DND-41 (cell line): Measurements from ENCODE around the gene GLS.

ENCODE experiments used
- ATAC-seq: fragments of 200-7000 bp; cut with Tn5 transposase; 3 replicates; pipeline ENCODE4 v1.9.1; 2021; ENCODE audit warnings: low read depth; ENCODE audit not compliant: insufficient read depth
- DNase-seq: peaks from one replicate; pipeline ENCODE4 v3.0.0-alpha.2; 2020
- H2AFZ ChIP-seq: 2 replicates; pipeline ENCODE4 v1.6.0; 2012; ENCODE audit warnings: low read depth, low read length
- H3K27ac ChIP-seq: 2 replicates; pipeline ENCODE4 v1.5.1; 2012; ENCODE audit warnings: low read length, inconsistent platforms
- H3K27me3 ChIP-seq: fragments of 200-600 bp; sonication (generic); 2 replicates; pipeline ENCODE4 v1.6.0; 2012; ENCODE audit warnings: low read length, mild to moderate bottlenecking, inconsistent platforms; ENCODE audit not compliant: insufficient read depth, poor library complexity
- H3K36me3 ChIP-seq: 2 replicates; pipeline ENCODE4 v1.5.1; 2012; ENCODE audit warnings: low read length, inconsistent platforms; ENCODE audit not compliant: insufficient read depth
- H3K4me1 ChIP-seq: 2 replicates; pipeline ENCODE4 v1.5.1; 2012; ENCODE audit warnings: mild to moderate bottlenecking, low read length; ENCODE audit not compliant: insufficient read depth
- H3K4me2 ChIP-seq: 2 replicates; pipeline ENCODE4 v1.6.0; 2012; ENCODE audit warnings: mild to moderate bottlenecking, moderate library complexity, low read length, inconsistent platforms; ENCODE audit not compliant: insufficient read depth
- H3K4me3 ChIP-seq, 2 experiments: fragments of 200-600 bp in 1 of 2; shearing (Covaris generic) in 1 of 2; 2 replicates each; pipeline ENCODE4 v1.5.1; 2012 to 2016; ENCODE audit warnings: inconsistent platforms in 2 of 2, low read length in 2 of 2, mild to moderate bottlenecking in 2 of 2, low read depth in 1 of 2, moderate library complexity in 1 of 2
- H3K79me2 ChIP-seq: 2 replicates; pipeline ENCODE4 v1.6.0; 2012; ENCODE audit warnings: low read length, inconsistent platforms; ENCODE audit not compliant: insufficient read depth
- H3K9ac ChIP-seq: 2 replicates; pipeline ENCODE4 v1.6.0; 2012; ENCODE audit warnings: low read depth, mild to moderate bottlenecking, inconsistent platforms, low read length, moderate library complexity
- H3K9me3 ChIP-seq: 2 replicates; pipeline ENCODE4 v1.5.1; 2012; ENCODE audit warnings: low read length, moderate library complexity, mild to moderate bottlenecking, inconsistent platforms; ENCODE audit not compliant: insufficient read depth, severe bottlenecking
- H4K20me1 ChIP-seq: 2 replicates; pipeline ENCODE4 v1.6.0; 2012; ENCODE audit warnings: low read length; ENCODE audit not compliant: insufficient read depth
- EZH2 ChIP-seq: IDR thresholded peaks from 3 replicates; pipeline ENCODE4 v1.6.1; 2012; ENCODE audit warnings: borderline replicate concordance, low read depth, mild to moderate bottlenecking, moderate library complexity, low read length, inconsistent platforms; ENCODE audit not compliant: severe bottlenecking
- TF ChIP-seq, protein P1 (sequence below): IDR thresholded peaks from 2 replicates; pipeline ENCODE4 v1.5.1; 2012; ENCODE audit warnings: borderline replicate concordance, low read length, moderate library complexity, mild to moderate bottlenecking; ENCODE audit not compliant: poor library complexity, severe bottlenecking; ENCODE audit errors: extremely low read depth

Gene GLS

DNA sequence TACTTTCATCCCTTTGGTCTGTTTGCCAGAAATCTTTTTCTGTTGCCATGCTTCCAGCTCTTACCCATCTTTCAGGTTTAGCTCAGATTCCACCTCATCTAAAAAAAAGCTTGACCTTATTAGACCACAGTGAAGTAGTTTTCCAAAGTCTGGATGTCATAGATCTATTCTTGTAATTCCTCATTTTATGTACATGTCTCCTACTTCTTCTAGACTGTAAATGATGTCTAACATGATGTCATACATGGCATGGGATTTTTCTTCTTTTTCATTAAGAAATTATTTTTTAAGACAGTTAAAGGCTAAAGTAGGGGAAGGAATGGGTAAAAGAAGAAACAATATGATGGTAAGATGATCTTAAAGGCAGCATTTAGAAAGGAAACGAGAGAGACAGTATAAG lies 11.3 kb downstream of the GLS start:
- Histone ChIP-seq H3K79me2 (peaks cover 95% of the 10 kb centered on the region), H3K4me3 (no peak overlapping the region), H3K9me3 (no peaks in the 10 kb centered on the region), H3K27ac (no peak overlapping the region), H3K36me3 (peaks cover 78% of the 10 kb centered on the region), H3K9ac (no peak overlapping the region), H3K4me1 (peaks cover 16% of the 10 kb centered on the region; the same call in 1 of the 2 replicates), H3K27me3 (no peaks in the 10 kb centered on the region), H2AFZ (no peak overlapping the region), H4K20me1 (peaks cover 66% of the 10 kb centered on the region; the same call in 1 of the 2 replicates), H3K4me2 (peak overlapping the region; percentile 18; the same call in 1 of the 2 replicates)
- no peak for TF ChIP-seq EZH2
- TF ChIP-seq, protein P1, sequence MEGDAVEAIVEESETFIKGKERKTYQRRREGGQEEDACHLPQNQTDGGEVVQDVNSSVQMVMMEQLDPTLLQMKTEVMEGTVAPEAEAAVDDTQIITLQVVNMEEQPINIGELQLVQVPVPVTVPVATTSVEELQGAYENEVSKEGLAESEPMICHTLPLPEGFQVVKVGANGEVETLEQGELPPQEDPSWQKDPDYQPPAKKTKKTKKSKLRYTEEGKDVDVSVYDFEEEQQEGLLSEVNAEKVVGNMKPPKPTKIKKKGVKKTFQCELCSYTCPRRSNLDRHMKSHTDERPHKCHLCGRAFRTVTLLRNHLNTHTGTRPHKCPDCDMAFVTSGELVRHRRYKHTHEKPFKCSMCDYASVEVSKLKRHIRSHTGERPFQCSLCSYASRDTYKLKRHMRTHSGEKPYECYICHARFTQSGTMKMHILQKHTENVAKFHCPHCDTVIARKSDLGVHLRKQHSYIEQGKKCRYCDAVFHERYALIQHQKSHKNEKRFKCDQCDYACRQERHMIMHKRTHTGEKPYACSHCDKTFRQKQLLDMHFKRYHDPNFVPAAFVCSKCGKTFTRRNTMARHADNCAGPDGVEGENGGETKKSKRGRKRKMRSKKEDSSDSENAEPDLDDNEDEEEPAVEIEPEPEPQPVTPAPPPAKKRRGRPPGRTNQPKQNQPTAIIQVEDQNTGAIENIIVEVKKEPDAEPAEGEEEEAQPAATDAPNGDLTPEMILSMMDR, result no peak
- ATAC-seq (no peak), DNase-seq (no peak)

DNA sequence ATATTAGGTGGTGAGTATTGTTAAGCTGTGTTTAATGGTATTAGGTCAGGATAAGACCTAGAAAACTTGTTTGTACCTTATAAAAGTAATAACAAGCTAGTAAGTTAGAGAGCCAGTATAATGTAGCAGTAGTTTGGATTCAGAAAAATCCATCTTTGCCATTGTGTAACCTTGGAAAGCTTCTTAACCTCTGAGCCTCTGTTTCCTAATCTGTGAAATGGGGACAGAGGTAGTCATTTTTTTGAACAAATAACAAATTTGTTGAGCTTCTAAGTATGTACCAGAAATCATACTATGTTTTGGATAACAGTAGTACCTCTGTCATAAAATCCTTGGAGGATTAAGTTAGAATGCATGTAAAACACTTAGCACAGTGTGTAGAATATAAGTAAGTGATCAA lies 12.5 kb downstream of the GLS start:
- no peak overlapping the region for H3K4me2 ChIP-seq
- peaks cover 9% of the 10 kb centered on the region; the same call in 1 of the 2 replicates for H3K4me1 ChIP-seq
- no peak overlapping the region for H2AFZ ChIP-seq
- no peak overlapping the region for H3K9ac ChIP-seq
- H3K27ac ChIP-seq, result no peak overlapping the region
- no peaks in the 10 kb centered on the region for H3K27me3 ChIP-seq
- peaks cover 82% of the 10 kb centered on the region for H3K79me2 ChIP-seq
- no peaks in the 10 kb centered on the region for H3K9me3 ChIP-seq
- ATAC-seq (no peak), DNase-seq (no peak)
- H3K36me3 ChIP-seq, result peaks cover 79% of the 10 kb centered on the region
- TF ChIP-seq, protein P1, result no peak
- no peak for TF ChIP-seq EZH2
- H4K20me1 ChIP-seq, result peaks cover 56% of the 10 kb centered on the region; the same call in 1 of the 2 replicates
- no peak overlapping the region for H3K4me3 ChIP-seq

DNA sequence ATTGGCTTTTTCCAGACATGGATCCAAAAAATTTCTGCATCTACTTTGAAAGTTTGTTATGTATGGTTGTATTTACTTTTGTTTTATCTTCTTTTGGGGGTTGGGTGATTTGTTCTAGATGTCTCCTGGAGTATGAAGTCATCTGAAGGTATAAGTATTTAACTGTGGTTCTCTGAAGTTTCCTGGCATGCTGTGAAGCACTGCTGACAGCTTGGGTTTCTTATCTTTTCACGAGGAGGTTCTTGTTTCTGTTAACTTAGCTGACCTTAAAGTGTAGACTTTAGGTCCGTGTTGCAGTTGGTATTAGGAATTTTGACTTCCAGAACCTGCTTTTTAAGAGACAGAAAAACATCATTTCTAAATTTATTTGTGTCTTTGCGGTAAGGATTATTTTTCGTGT lies 15.9 kb downstream of the GLS start:
- H3K27ac ChIP-seq, result no peak overlapping the region
- peaks cover 78% of the 10 kb centered on the region for H3K36me3 ChIP-seq
- H3K4me1 ChIP-seq, result no peaks in the 10 kb centered on the region

More for the DNA sequence above, 15.9 kb downstream of the GLS start:
- no peak overlapping the region for H3K4me3 ChIP-seq
- no peak overlapping the region for H2AFZ ChIP-seq
- no peak overlapping the region for H3K4me2 ChIP-seq
- no peaks in the 10 kb centered on the region for H3K9me3 ChIP-seq
- DNase-seq (no peak), ATAC-seq (no peak)
- H3K27me3 ChIP-seq, result no peaks in the 10 kb centered on the region
- no peak overlapping the region for H3K9ac ChIP-seq
- peaks cover 26% of the 10 kb centered on the region; the same call in 1 of the 2 replicates for H4K20me1 ChIP-seq
- TF ChIP-seq, protein P1, result no peak
- no peak for TF ChIP-seq EZH2
- peaks cover 49% of the 10 kb centered on the region for H3K79me2 ChIP-seq
